Subcutaneous adipose tissue (tissue), 4 donors: ENCODE measurements around the gene MATN4. TPM values are rescaled to one million over a fixed set of nuclear protein-coding genes. Genes with fewer than 3 reads are reported as not detected.

Experiments used
- total RNA-seq, 4 donors: library from RNA; depleted of rRNA; stranded (reverse); fragments of >200 nt; gene quantifications; one replicate each; pipeline ENCODE4 v1.1.0, GENCODE V29; 2016
- TF ChIP-seq, protein P1 (sequence below): fragments of 450-650 bp; IDR thresholded peaks from one replicate; pipeline ENCODE4 v1.5.1; 2016; ENCODE audit warnings: low read depth, mild to moderate bottlenecking, control low read depth, antibody characterized with exemption, moderate library complexity

The MATN4 gene
- total RNA-seq, 4 donors from 2014 or later, result 0.34 to 0.44 TPM; not detected in 2

GRCh38 chr20:45311589-45312211 is 3.6 kb upstream of the MATN4 start:
- TF ChIP-seq, protein P1, sequence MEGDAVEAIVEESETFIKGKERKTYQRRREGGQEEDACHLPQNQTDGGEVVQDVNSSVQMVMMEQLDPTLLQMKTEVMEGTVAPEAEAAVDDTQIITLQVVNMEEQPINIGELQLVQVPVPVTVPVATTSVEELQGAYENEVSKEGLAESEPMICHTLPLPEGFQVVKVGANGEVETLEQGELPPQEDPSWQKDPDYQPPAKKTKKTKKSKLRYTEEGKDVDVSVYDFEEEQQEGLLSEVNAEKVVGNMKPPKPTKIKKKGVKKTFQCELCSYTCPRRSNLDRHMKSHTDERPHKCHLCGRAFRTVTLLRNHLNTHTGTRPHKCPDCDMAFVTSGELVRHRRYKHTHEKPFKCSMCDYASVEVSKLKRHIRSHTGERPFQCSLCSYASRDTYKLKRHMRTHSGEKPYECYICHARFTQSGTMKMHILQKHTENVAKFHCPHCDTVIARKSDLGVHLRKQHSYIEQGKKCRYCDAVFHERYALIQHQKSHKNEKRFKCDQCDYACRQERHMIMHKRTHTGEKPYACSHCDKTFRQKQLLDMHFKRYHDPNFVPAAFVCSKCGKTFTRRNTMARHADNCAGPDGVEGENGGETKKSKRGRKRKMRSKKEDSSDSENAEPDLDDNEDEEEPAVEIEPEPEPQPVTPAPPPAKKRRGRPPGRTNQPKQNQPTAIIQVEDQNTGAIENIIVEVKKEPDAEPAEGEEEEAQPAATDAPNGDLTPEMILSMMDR, result no peak

- TF ChIP-seq, protein P1, result no peak
Observed at GRCh38 chr20:45309075-45309474, 976 bp upstream of the MATN4 start.

DNA sequence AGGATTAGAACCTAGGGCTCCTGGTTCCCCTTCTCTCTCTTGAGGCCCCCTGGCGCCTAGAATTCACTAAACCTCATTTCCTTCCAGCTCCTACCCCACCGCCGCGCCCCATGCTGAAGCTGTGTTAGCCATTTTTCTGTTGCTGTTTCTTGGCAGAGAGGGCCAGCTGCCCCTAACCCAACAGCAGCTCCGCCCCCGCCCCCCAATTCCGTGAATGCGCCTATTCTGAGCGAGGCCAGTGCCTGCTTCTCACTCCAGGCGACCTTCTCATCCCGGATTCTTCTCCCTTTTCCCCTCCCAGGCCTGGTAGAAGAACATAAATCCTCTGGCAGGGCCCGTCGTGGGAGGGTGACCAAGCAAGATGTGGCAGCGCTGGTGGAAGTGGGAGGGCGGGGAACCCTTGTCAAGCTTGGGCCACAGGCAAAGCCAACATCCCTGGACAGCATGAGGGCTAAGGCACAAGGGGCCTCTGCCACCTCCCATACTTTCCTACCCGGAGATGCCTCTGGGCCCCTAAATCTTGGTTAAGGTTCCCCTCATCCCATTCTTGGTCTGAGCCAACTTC is 941 bp downstream of the MATN4 start:
- TF ChIP-seq, protein P1, result no peak

DNA sequence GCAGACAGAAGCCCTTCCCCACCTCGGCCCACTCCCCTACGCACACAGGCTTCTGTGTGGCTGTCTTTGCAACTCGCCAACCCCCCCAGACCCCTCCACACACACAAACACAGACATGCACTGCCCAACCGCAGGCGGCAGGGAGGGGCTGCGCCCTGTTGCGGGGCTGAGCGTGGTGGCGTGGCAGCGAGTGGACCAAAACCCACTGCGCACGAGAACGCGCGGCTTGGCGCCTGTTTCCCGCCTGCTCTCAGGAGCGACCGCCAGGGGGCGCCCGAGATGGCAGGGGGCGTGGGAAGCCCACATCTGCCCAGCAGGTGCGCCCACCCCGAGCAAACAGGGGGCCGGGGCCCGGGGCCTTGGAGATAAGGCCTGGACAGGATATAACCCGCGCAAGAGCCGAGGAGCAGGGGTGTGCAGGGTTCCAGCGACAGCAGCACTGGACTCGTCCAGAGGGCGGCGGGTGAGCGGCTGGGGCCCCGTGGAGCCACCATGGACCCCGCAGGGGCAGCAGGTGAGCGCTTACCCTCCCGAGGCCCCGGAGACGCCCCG is 1.6 kb downstream of the MATN4 start, which contains the start of gene RBPJL:
Gene RBPJL (plus strand): TSS at position 410 of the 552 bp plus-strand sequence. CDS start 83 bp downstream, at position 493.
- TF ChIP-seq, protein P1, result no peak

DNA sequence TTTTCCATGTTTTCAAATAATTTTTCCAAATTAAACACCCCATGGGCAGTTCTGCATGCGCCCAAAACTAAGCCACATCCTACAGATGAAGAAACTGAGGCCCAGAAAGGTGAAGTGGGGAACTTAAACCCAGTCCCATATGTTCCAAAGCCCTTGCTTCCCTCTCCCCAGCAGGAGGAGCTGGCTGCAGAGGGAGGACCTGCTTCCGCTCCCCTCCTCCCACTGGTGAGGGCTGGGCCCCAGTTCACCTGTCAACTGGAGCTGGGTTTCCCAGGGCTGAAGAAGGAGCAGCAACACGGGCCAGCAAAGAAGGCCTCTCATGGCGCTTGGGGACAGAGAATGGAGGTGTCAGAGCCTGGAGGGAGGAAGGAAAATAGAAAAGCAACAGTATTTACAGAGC is 2.8 kb downstream of the MATN4 start:
- TF ChIP-seq, protein P1, result no peak

GRCh38 chr20:45304464-45304999 is 3.6 kb downstream of the MATN4 start:
- TF ChIP-seq, protein P1, result no peak
